HEK293T (cell line): ENCODE results near the gene AOC1.
"Not testable (repeated sequence)": the region's sequence is repeated elsewhere in the genome, so short reads cannot be mapped to it uniquely, and the experiment has no call there.

Experiments used
- CTCF ChIA-PET: fragments of 350-600 bp; formaldehyde crosslinking; extraction: SDS; loops from one replicate; lab custom pipeline; 2021; ENCODE audit warnings: antibody characterized with exemption, inconsistent platforms; lab: Yijun Ruan, JAX
- POLR2A ChIA-PET: fragments of 350-600 bp; formaldehyde crosslinking; extraction: SDS; loops from one replicate; lab custom pipeline; 2020; ENCODE audit warnings: antibody characterized with exemption, inconsistent platforms; lab: Yijun Ruan, JAX
- DNase-seq: peaks from one replicate; pipeline ENCODE4 v3.0.0; 2012; ENCODE audit warnings: mixed read lengths; ENCODE audit errors: extremely low spot score
- ARNT ChIP-seq: fragments of 450-650 bp; IDR thresholded peaks from 2 replicates; pipeline ENCODE4 v1.6.1; 2017; ENCODE audit warnings: mild to moderate bottlenecking
- BHLHE40 ChIP-seq: fragments of 450-650 bp; IDR thresholded peaks from 2 replicates; pipeline ENCODE4 v1.6.1; 2016; ENCODE audit warnings: mild to moderate bottlenecking, moderate library complexity, borderline replicate concordance
- CTBP1 ChIP-seq: fragments of 450-650 bp; IDR thresholded peaks from 2 replicates; pipeline ENCODE4 v1.6.1; 2016; ENCODE audit warnings: borderline replicate concordance
- ELF4 ChIP-seq: fragments of 450-650 bp; IDR thresholded peaks from 2 replicates; pipeline ENCODE4 v1.6.1; 2017; ENCODE audit warnings: antibody characterized with exemption
- FOXA1 ChIP-seq: fragments of 450-650 bp; IDR thresholded peaks from 2 replicates; pipeline ENCODE4 v1.6.1; 2016; ENCODE audit warnings: mild to moderate bottlenecking
- FOXK2 ChIP-seq: fragments of 450-650 bp; IDR thresholded peaks from 2 replicates; pipeline ENCODE4 v1.6.1; 2016; ENCODE audit warnings: mild to moderate bottlenecking
- FOXM1 ChIP-seq: fragments of 450-650 bp; IDR thresholded peaks from 2 replicates; pipeline ENCODE4 v1.6.1; 2017; ENCODE audit warnings: mild to moderate bottlenecking, borderline replicate concordance
- HDGF ChIP-seq: fragments of 450-650 bp; IDR thresholded peaks from 2 replicates; pipeline ENCODE4 v1.6.1; 2017; ENCODE audit warnings: antibody characterized with exemption, borderline replicate concordance
- L3MBTL2 ChIP-seq: fragments of 450-650 bp; conservative IDR thresholded peaks from 2 replicates; pipeline ENCODE4 v1.6.1; 2016; ENCODE audit warnings: mild to moderate bottlenecking
- LEF1 ChIP-seq: fragments of 450-650 bp; IDR thresholded peaks from 2 replicates; pipeline ENCODE4 v1.6.1; 2017; ENCODE audit warnings: mild to moderate bottlenecking, borderline replicate concordance
- NFRKB ChIP-seq: fragments of 450-650 bp; IDR thresholded peaks from 2 replicates; pipeline ENCODE4 v1.6.1; 2016; ENCODE audit warnings: mild to moderate bottlenecking, moderate library complexity
- PKNOX1 ChIP-seq: fragments of 450-650 bp; IDR thresholded peaks from 2 replicates; pipeline ENCODE4 v1.6.1; 2016
- SP1 ChIP-seq: fragments of 450-650 bp; IDR thresholded peaks from 2 replicates; pipeline ENCODE4 v1.6.1; 2017
- SUZ12 ChIP-seq: fragments of 450-650 bp; IDR thresholded peaks from 2 replicates; pipeline ENCODE4 v1.6.1; 2016; ENCODE audit warnings: mild to moderate bottlenecking
- TARDBP ChIP-seq: fragments of 450-650 bp; IDR thresholded peaks from 2 replicates; pipeline ENCODE4 v1.6.1; 2016
- ZNF384 ChIP-seq: fragments of 450-650 bp; IDR thresholded peaks from 2 replicates; pipeline ENCODE4 v1.6.1; 2016

The AOC1 gene, protein sequence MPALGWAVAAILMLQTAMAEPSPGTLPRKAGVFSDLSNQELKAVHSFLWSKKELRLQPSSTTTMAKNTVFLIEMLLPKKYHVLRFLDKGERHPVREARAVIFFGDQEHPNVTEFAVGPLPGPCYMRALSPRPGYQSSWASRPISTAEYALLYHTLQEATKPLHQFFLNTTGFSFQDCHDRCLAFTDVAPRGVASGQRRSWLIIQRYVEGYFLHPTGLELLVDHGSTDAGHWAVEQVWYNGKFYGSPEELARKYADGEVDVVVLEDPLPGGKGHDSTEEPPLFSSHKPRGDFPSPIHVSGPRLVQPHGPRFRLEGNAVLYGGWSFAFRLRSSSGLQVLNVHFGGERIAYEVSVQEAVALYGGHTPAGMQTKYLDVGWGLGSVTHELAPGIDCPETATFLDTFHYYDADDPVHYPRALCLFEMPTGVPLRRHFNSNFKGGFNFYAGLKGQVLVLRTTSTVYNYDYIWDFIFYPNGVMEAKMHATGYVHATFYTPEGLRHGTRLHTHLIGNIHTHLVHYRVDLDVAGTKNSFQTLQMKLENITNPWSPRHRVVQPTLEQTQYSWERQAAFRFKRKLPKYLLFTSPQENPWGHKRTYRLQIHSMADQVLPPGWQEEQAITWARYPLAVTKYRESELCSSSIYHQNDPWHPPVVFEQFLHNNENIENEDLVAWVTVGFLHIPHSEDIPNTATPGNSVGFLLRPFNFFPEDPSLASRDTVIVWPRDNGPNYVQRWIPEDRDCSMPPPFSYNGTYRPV

DNA sequence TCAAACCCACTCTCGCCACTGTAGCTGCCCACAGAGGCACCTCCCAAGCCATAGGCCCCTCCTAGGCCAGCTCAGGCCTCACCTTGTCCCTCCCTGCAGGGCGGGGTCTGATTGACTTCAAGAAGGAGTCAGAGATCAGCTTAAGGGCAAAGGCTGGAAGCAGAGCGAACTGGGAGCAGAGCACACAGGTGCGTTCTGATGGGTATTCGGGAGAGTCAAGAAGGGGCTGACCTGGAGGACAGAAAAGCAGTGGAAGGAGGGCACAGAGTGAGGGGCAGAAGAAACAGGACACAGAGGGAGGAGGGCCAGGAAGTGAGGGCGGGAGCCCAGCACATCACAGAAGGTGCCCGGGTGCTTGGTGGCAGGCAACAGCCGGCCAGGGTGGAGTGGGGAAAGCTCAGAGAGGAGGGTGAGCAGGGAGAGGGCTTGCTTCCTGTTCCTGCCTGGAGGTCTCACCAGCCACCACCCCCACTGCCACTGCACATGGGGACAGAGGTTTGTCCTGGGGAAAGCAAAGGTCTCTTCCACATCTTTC lies at the start of gene AOC1:
TSS of gene AOC1 (plus strand) at position 147 of the 535 bp plus-strand sequence. CDS start 3,954 bp downstream, outside the sequence.
- ChIA-PET POLR2A (no interaction called here), CTCF (no interaction called here)
- TF ChIP-seq L3MBTL2 (no peak), NFRKB (no peak), BHLHE40 (no peak), FOXA1 (no peak), FOXK2 (no peak), ARNT (no peak), PKNOX1 (no peak), CTBP1 (no peak), ELF4 (no peak), HDGF (no peak), LEF1 (no peak)
- no peak for DNase-seq

DNA sequence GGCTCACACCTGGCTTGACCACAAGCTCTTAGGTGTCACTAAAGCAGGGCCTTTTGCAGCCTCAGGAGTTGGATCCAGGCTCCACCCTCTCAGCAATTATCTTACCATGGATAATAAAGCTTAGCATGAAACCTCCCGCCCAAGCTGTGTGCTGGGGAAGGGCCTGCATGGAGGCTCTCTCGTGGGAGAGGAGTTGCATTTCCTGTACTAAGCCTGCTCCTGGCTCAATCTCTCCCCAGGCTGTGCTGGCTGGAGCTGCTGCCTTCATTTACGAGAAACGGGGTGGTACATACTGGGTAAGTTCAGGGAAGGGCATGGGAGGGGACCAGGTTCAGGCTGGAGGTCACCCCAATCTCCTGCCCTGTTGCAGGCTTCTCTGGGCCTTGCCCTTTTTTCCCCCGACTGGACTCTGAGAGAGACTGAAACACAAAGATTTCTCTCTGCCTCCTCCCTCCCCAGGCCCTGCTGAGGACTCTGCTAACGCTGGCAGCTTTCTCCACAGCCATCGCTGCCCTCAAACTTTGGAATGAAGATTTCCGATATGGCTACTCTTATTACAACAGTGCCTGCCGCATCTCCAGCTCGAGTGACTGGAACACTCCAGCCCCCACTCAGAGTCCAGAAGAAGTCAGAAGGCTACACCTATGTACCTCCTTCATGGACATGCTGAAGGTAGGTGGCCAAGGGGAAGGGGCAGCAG lies 49.0 kb upstream of the AOC1 start:
- no peak for DNase-seq
- CTCF ChIA-PET, result no interaction called here
- POLR2A ChIA-PET, result no interaction called here
- TF ChIP-seq SUZ12 (no peak), SP1 (no peak), FOXA1 (no peak), ZNF384 (no peak), BHLHE40 (no peak)

DNA sequence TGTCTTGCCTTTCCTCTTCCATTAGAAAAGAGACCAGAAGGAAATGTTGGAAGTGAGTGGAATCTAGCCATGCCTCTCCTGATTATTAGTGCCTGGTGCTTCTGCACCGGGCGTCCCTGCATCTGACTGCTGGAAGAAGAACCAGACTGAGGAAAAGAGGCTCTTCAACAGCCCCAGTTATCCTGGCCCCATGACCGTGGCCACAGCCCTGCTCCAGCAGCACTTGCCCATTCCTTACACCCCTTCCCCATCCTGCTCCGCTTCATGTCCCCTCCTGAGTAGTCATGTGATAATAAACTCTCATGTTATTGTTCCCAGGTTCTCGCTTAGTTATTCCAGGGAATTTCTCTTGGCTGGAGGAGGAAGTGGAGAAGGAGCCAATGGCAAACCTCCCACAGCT lies 47.5 kb upstream of the AOC1 start:
- DNase-seq, result no peak
- no peak for TF ChIP-seq LEF1
- TF ChIP-seq SUZ12, result no peak
- TF ChIP-seq CTBP1, result no peak
- POLR2A ChIA-PET, result no interaction called here
- CTCF ChIA-PET, result interaction anchor here (0.6 kb wide), 1 partner anchor 73 kb away, joined by 3 read pairs; no protein-coding TSS in a partner anchor

GRCh38 chr7:150805864-150806263 lies 46.5 kb upstream of the AOC1 start:
- no peak for DNase-seq
- TF ChIP-seq NFRKB (no peak), TARDBP (no peak), ELF4 (no peak), ZNF384 (no peak), PKNOX1 (no peak), HDGF (no peak), FOXM1 (no peak), LEF1 (no peak), L3MBTL2 (no peak), FOXK2 (no peak), FOXA1 (no peak), CTBP1 (no peak), BHLHE40 (no peak), SUZ12 (no peak), ARNT (no peak), SP1 (no peak)
- ChIA-PET POLR2A (no interaction called here), CTCF (no interaction called here)

DNA sequence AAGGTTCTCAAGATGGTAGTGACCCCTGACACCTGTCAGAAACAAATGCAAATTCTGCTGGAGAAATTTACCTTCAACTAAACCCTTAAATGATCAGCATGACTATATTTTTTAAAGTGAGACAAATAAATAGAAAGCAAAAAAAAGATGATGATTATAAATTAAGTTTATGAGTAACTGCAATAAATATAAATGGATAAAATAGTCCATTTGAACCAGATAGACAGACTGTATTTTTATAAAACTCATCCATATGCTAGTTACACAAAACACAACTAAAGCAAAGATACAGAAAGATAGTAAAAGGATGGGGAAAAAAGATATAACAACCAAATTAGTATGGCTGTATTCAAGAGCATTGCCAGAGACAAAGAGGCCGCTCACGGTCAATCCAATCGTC lies 45.9 kb upstream of the AOC1 start:
- DNase-seq, result no peak
- ChIA-PET CTCF (no interaction called here), POLR2A (no interaction called here)
- TF ChIP-seq L3MBTL2 (no peak), FOXA1 (no peak), TARDBP (no peak), CTBP1 (no peak), ZNF384 (no peak), ELF4 (no peak)

GRCh38 chr7:150806863-150807262 lies 45.5 kb upstream of the AOC1 start:
- TF ChIP-seq ARNT (no peak), HDGF (no peak), PKNOX1 (no peak), BHLHE40 (no peak), ELF4 (no peak), FOXM1 (no peak), SP1 (no peak), SUZ12 (no peak), LEF1 (no peak), FOXA1 (no peak), TARDBP (no peak), L3MBTL2 (no peak), FOXK2 (no peak)
- DNase-seq, result no peak
- ChIA-PET CTCF (no interaction called here), POLR2A (no interaction called here)

- DNase-seq, POLR2A ChIA-PET, CTCF ChIA-PET: not testable (repeated sequence)
These were observed 44.5 kb upstream of the AOC1 start for GRCh38 chr7:150807616-150808438.
